Stimulated activated CD4-positive, alpha-beta T cell treated with anti-CD3 and anti-CD28 coated beads, Interleukin-12 subunit alpha, Interleukin-12 subunit beta, amount 100 ng/mL, for 24 hours (primary cell): Measurements from ENCODE around the gene AIG1.
"Not testable (repeated sequence)": the region's sequence is repeated elsewhere in the genome, so short reads cannot be mapped to it uniquely, and the experiment has no call there.

Source experiments
- DNase-seq, 2 experiments: peaks; one replicate each; pipeline ENCODE4 v3.0.0-alpha.2; 2020; ENCODE audit warnings: low read depth in 2 of 2

The AIG1 gene

DNA sequence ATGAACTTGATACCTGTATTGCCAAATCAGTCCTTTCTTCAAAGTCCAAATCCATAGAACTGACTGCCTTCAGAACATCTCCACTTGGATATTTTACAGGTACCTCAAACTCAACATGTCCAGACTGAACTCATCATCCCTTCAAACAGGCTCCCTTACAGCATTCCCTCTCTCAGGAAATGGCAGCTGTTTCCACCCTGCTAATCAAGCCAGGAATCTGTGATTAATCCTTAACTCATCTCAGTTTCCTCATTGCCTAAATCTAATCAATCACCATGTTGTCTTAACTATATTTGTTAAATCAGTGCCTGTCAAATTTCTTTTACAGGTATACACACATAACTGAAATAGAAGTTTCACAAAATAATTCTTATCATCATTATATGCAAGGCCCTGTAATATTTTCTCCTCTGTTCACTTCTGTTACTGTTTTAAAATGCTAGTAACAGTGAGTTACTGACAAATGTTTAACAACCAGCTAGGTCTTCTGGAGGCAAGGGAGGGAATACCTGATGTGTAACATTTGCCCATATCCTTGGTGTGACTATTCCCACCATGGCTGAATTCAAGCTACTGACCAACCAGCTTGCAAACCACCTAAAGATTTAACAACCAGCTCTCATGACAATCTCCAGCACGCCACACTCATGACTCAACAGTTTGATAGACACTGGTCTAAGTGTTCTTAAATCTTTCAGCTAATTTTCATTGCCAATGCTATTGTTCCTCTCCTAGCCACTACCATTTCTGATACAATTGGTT is 264.9 kb downstream of the AIG1 start:
- no peak for DNase-seq

DNA sequence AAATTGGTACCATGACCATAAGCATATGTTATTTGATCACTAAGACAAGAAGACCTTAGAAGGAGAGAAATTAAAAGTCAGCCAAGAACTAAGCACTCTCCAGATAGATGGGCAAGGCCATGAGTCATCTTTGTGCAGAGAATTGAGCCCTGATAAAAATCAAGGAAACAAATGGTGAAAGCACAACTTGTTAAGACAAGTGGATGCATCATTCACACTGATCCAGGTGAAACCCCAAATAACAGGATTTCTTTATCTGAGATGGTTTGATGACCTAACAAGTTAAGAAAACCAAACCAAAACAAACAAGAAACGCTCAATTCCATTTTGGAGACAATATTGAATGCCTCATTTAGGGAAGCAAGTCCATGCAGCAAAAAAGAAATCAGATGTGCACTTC is 268.2 kb downstream of the AIG1 start:
- no peak for DNase-seq

DNA sequence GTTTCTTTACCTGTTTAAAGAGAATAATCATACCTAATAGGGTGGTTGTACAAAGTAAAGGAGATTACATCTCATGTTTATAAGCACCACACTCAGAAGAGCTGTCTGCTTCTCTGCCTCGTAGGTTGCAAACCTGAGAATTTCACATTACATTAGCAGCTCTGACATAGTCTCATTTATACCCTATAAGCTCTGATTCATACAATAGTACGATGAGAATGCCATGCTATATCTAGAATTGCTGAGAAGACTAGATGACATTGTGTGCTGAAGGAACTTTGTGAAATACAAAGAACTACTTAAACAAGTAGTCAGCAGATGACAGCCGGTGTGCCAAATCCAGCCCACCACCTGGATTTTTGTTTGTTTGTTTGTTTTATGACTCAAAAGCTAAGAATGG is 268.6 kb downstream of the AIG1 start:
- DNase-seq = no peak

DNA sequence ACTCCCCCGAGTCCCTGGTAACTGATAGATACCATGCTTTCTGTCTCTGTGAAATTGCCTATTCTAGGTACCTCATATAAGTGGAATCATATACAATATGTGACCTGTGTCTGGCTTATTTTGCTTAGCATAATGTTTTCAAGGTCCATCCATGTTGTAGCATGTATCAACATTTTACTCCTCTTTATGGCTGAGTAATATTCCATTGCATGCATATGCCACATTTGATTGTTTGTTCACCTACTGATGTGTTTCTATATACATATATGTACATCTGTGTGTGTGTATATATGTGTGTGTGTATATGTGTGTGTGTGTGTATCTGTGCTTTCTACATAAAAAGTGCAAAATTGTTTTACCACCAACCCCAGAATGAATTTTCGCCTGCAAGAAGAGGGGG is 270.7 kb downstream of the AIG1 start:
- no peak for DNase-seq

DNA sequence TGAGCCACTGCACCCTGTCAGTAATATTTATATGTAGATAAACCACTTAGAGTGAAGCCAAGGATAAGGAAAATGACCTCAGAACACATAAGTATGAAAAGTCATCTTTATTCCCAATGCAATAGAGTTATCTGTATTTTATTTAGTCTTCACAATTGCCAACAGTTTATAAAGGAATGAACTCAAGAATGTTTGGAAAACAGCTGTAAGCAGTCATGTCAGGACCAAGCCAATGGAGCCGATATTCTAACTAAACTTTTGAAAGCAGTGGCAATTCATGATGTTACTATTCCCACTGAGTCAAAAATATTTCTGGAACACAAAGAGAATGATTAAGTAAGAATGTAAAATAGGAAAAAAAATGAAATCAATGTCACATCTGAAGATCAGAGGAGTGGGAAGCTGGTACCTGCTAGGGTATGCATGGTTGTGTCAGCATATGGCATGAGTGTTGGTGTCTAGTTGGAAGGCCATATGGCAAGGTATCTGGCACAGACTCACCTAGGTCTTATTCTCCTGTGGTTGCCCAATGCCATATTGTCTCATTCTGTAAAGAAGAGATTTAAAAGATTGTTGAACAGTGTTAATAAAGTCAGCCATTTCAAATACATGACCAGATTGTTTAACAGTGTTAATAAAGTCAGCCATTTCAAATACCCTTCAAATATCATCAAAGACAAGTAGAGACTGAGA is 271.6 kb downstream of the AIG1 start:
- no peak for DNase-seq

DNA sequence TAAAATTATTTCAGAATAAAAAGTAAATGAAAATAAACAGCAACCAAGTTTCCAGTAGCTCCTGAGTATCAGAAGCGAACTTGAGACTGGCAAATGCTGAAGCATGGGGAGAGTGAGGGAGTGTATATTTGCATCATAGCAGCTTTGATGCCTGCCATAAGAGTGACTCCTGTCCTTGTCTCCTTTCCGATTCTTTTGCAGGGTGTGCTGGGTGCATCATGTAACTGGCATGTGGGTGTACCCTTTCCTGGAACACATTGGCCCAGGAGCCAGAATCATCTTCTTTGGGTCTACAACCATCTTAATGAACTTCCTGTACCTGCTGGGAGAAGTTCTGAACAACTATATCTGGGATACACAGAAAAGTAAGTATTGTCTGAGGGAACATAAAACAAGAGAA is 272.4 kb downstream of the AIG1 start:
- no peak for DNase-seq

DNA sequence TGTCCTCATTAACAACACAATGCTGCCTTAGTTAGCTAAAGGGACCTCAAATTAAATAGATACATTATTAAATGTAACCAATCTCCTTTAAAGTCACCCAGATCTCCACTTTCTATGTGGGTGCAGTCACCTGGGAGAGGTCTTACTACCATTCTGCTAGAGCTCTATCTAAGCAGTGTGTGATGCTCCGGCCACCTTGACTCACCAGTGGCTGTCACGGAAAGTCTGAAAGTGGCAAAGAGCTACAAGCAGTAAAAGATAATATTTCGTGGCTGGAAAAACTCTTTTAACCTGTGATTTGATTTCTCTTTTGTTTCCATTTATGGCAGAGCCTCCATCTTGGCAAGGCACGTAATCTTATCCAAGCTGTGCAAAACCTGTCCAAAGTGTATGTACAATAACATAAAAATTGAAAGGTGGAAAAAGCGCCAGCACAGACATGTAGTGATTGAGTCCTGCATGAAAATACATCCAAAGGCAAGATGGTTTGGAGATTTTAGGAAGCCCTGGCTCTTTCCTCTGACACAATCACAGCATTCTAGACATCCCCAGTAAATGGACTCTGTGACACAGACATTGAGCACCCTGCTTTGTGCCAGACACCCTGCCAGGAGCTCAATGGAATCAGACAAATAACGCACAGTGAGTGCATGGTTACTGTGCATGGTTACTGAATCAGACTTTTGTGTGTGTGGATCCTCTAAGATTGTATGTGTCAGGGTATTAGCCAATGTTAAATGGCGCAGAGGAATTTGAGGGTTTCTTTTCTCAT is 273.2 kb downstream of the AIG1 start:
- no peak for DNase-seq

DNA sequence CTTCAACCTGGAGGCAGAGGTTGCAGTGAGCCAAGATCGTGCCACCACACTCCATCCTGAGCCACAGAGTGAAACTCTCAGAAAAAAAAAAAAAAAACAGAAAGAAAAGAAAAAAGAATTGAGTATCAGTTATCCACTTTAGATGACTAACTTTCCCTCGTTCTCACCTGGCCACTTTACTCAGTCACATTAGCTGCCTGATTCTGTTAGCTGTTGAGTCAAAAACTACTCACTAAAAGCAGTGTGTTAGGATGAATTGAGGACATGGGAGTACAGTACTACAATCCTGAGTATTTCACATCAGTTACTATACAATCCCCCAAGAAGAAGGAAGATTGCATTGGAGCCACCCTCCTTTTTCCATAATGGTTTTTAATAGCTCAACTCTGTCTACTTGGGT is 275.2 kb downstream of the AIG1 start:
- DNase-seq = no peak

DNA sequence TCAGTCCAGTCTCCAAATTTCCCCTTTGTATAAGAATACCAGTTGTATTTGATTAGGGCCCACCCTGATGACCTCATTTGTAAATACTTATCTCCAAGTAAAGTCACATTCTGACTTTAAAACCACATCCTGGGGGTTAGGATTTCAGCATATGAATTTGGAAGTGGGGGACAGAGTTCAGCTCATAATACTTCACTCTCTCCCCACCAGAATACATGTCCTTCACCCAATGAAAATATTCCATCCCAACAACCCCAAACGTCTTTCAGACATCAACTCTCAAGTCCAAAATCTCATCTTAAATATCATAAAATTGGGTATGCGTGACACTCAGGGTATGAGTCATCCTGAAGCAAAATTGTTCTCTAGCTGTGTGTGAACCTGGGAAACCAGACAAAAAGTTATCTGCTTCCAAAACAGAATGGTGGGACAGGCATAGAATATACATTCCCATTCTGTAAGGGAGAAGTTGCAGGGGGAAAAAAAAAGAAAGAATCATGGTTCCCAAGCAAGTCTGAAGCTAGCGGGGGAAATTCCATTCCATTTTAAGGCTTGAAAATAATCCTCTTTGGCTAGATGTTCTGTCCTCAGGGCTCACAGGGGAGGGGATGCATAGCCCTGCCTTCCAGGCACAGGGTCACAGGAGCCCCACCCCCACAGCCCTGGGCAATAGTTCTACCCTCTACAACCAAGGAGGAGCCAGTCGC is 275.9 kb downstream of the AIG1 start:
- DNase-seq = no peak

DNA sequence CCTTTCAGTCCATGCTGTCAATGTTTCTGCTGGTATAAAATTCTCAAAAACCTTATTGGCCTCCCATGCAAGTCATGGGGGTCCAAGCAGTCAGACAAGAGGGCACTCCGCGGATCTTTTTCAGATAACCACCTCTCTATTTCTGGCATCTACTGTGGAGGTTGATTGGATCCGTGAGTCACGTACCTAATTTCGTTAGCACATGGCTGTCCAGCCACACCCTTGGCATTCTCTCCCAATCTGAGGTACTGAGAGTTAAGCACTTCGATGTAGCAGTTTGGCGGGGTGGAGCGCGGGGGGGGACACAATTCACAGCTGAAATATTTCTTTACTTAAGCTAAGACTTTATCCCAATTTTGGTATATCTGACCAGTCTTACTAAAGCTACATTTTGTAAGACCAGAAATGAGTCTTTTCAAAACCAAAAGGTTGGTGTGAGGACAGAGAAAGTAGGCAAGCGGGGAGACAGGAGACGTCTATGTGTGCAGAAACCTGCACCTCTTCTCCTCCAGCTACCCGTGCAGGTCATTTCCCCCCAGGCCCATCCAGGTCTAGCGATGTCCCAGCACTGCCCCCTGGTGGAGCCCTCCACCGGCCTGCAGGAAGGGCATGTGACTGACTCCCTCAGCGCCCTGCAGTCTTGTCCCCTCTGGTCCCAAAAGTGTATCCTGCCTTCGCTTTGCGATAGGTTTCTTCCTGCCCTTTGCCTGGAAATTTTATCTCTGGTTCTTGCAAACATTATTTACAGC is 276.7 kb downstream of the AIG1 start:
- DNase-seq = peak; percentile 9 to 57

DNA sequence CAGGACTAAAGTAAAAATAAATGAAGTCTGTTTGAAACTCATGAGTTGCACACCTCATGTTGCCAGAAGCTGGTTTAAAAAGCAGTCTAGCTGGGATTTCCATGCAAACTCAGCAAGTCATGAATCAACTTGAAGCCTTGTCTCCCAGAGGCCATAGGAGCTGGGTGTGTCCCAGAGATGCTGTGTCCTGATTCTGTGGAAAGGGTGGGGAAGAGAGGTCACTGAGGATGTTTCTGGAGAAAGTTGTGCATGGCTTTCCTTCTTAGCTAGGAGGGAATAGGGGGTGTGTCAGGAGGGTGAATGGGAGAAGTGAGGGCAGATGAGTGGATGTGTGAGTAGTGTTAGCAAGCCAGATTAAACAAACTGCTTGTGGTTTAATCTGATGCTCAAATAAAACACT is 278.5 kb downstream of the AIG1 start:
- no peak for DNase-seq

DNA sequence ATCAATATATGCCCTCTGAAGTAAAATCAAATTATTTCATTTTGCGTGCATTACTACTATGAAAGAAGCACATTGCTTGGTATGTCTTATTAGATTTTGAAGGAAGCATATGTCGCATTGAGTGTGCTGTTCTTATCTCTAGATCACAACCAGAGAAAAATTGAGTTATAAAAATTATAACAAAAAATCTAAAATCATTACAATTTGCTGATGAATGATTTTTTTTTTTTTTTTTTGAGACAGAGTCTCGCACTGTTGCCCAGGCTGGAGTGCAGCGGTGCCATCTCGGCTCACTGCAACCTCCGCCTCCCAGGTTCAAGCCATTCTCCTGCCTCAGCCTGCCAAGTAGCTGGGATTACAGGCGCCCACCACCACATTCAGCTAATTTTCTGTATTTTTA is 284.8 kb downstream of the AIG1 start:
- DNase-seq = not testable (repeated sequence)

DNA sequence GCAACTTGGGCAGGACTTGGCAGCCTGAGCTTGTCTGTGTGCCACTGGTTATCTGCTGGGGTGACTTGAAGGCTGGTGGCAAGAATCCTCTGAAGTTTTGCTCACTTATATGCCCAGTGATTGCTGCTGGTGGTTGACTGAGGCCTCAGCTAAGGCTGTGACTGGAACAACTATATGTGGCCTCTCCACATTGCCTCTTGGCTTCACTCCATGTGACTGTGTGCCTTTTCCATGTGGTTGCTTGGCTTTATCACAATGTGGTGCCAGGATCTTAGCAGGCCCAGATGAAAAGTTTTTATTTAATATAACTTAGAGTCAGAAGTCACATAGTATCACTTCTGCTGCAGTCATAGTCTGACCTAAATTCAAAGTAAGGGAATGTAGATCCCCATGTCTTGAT is 285.3 kb downstream of the AIG1 start:
- DNase-seq = no peak

DNA sequence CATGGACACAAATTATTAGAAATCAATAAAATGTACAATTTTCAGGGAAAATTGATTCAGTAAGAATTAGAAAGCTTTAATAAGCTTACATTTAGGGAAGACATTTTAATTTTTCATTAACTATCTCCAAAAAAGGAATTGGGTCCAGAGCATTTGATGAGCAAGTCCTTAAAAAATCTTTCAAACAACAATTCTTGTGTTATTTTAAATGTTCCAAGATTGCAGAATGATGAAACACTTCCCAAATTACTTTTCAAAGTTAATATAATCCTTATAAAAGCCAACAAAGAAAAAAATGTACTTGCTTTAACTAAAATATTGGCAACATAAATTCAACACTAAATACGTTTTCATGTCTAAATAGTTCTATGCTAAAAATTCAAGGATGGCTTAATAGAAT is 287.8 kb downstream of the AIG1 start:
- no peak for DNase-seq

DNA sequence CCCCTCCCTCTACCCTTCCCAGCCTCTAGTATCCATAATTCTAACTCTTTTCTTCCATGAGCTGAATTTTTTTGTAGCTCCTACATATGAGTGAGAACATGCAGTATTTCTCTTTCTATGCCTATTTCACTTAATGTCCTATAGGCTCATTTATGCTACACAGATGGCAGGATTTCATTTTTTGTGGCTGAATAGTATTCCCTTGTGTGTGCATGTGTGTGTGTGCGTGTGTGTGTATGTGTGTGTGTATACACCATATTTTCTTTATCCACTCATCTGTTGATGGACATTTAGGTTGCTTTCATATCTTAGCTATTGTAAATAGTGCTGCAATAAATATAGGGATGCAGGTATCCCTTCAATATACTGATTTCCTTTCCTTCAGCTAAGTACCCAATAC is 288.8 kb downstream of the AIG1 start:
- no peak for DNase-seq

DNA sequence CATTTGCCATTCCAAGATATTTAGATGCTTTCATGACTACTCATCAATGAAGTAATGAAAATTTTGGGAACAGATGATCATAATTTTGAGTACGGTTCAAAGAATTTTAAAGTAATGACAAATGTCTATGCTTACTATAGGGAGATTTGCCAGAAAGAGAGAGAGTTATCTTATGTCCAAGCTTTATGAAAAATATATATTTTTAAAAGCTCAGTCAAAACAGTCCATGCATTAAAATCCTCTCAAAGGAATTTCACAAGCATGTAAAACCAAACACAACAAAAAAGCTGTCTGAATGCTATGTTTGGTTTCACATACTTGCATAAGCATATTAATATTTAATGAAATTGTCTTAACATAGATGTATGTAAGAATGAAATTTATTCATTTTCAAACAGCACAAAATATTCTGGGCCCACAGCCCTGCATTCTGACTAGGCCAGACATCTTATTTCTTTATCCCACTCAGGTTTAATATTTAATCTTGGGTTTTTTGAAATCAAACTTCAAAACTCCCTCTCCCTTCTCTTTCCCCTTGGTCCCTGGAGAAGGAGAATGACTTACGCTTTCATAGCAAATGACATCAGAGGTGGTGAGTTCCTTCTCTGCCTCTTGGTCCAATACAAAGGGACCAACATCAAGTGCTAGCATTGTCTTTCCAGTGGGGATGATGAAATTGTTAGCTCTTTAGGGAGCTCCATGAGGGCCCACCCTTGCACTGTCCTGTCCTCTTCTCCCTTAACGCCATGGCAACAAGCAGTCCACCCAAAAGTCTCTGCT is 295.6 kb downstream of the AIG1 start:
- DNase-seq = no peak

DNA sequence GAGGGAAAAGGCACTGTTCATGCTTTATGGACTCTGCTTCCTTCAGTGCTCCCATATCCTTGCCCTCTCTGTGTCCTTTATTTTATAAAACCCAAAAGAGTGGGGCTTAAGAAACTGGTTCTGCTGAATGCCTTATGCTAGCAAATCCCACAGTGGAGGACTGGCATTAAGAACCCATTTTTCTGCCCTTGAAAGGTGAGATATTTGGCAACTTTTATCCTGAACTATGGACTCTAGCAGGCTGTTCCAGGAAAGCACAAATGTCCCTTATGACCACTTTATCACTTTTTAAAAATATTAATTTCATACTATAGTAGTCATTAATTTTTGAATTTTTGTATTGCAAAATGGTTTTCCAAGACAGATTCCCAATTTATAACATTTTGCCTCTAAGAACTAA is 296.5 kb downstream of the AIG1 start:
- no peak for DNase-seq

DNA sequence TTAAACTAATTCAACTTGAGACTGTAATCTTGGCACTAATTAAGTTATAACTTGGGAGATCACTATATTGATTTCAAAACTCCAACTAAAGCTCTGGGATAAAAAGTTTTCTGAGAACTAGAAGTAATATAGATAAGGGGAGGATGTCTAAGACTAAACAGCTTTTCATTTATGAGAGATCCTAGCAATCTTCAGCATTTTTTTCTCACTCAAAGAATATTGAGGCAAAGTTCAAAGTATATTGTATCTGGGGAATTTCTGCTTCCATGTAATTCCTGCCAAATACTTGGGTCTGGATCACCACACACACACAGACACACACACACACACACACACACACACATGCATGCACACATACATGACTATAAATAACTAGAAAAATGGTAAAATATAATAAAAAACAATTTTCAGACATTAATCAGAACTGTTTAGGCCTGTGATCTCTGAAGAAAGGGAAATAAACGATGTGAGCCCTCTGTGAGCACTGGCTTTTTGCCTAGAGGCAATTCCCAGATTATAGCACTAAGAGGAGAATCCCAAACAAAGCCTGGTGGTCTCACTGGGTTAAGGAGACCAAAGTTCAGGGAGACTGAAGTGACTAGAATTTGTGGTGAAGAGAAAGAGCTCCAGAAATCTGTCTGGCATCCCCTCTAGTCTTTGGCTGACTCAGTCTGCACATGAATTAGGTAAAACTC is 297.0 kb downstream of the AIG1 start:
- DNase-seq = no peak

DNA sequence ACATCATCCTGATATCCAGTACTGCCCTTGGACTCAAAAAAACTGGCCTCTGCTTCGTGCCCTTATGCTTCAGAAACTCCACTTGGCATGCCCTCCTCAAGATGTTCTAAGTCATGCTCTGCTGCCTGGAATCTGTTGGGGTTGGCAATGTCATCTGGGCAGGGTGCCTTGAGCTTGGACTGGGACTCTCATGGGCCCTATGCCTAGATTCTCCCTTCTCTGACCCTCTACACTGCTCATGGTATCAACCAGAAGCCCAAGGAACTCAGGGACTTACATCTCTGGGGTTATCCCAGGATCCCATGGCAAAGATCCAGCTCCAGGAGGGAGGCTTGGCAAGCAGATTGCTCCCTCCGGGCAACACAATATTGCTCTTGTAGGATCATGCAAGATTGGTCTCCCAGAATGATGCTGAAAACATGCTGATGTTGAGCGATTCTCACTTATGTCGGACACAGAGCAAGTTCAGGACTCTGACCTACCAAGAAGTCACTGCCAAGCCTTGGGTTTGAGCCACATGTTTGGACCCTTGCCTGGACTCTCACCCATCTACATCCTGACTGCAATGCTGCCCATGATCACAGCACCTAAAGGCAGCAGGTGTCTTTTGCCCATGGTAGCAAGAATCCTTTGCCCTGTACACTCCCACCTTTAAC is 301.0 kb downstream of the AIG1 start:
- DNase-seq = no peak

DNA sequence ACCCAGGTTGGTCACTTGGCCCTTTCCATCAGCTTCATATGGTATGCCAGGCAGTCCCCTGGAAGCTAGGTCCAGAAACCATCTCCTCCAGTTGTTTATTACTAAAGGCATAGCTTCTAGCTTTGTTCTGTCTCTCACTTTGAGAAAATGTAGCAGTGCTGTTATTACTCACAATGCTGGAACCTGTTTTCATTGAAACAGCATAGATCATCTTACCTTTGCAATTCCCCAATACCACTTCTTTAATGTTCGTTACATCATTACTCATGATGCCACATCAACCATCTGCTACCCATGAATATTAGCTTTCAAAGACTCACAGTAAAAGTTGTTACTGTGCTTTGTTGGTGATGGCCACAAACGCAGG is 301.5 kb downstream of the AIG1 start:
- no peak for DNase-seq
